Measurements from ENCODE around the gene CTIF.
A peak's percentile ranks its signal among the peaks of the same experiment; 100 is the strongest.
"Not testable (repeated sequence)": the region's sequence is repeated elsewhere in the genome, so short reads cannot be mapped to it uniquely, and the experiment has no call there.

Gene CTIF

GRCh38 chr18:48643262-48643661 is 104.4 kb downstream of the CTIF start:
- no peak for DNase-seq (ENCODE audit: low read depth in 2 of 2)

- no peak for DNase-seq (ENCODE audit: low read depth in 2 of 2)
These were observed 105.2 kb downstream of the CTIF start for GRCh38 chr18:48644029-48644428.

GRCh38 chr18:48645427-48646002 is 106.7 kb downstream of the CTIF start:
- no peak for DNase-seq (ENCODE audit: low read depth in 2 of 2)

- DNase-seq (ENCODE audit: low read depth in 2 of 2): no peak
These were observed 108.1 kb downstream of the CTIF start for GRCh38 chr18:48646976-48647375.

GRCh38 chr18:48649231-48649630 is 110.4 kb downstream of the CTIF start:
- DNase-seq (ENCODE audit: low read depth in 2 of 2): no peak

- DNase-seq (ENCODE audit: low read depth in 2 of 2): not testable (repeated sequence)
These were observed 115.8 kb downstream of the CTIF start for GRCh38 chr18:48654591-48654990.

- no peak for DNase-seq (ENCODE audit: low read depth in 2 of 2)
These were observed 116.7 kb downstream of the CTIF start for GRCh38 chr18:48655508-48655907.

- no peak for DNase-seq (ENCODE audit: low read depth in 2 of 2)
These were observed 117.3 kb downstream of the CTIF start for GRCh38 chr18:48656176-48656575.

- no peak for DNase-seq (ENCODE audit: low read depth in 2 of 2)
These were observed 117.8 kb downstream of the CTIF start for GRCh38 chr18:48656582-48656981.

GRCh38 chr18:48657447-48658120 is 118.8 kb downstream of the CTIF start:
- no peak for DNase-seq (ENCODE audit: low read depth in 2 of 2)

- no peak for DNase-seq (ENCODE audit: low read depth in 2 of 2)
These were observed 119.9 kb downstream of the CTIF start for GRCh38 chr18:48658721-48659120.

GRCh38 chr18:48659188-48660009 is 120.6 kb downstream of the CTIF start:
- no peak for DNase-seq (ENCODE audit: low read depth in 2 of 2)

- DNase-seq (ENCODE audit: low read depth in 2 of 2): no peak
These were observed 121.8 kb downstream of the CTIF start for GRCh38 chr18:48660346-48661228.

- no peak for DNase-seq (ENCODE audit: low read depth in 2 of 2)
These were observed 122.6 kb downstream of the CTIF start for GRCh38 chr18:48661421-48661820.

- DNase-seq (ENCODE audit: low read depth in 2 of 2): no peak
These were observed 123.3 kb downstream of the CTIF start for GRCh38 chr18:48662011-48662661.

- DNase-seq (ENCODE audit: low read depth in 2 of 2): no peak
These were observed 124.5 kb downstream of the CTIF start for GRCh38 chr18:48663096-48663930.

GRCh38 chr18:48663931-48664847 is 125.4 kb downstream of the CTIF start:
- DNase-seq (ENCODE audit: low read depth in 2 of 2): peak in 1 of 2 donors; percentile 9

GRCh38 chr18:48665654-48666053 is 126.8 kb downstream of the CTIF start:
- DNase-seq (ENCODE audit: low read depth in 2 of 2): no peak

- DNase-seq (ENCODE audit: low read depth in 2 of 2): no peak
These were observed 127.8 kb downstream of the CTIF start for GRCh38 chr18:48666613-48667012.

Measured in stimulated activated CD8-positive, alpha-beta memory T cell treated with anti-CD3 and anti-CD28 coated beads, Interleukin-2, amount 100 ng/mL, for 1 hour (primary cell).